Renal pelvis (tissue), 4 donors: ENCODE results near the gene SLC39A11. TPM values are rescaled to one million over a fixed set of nuclear protein-coding genes. Genes with fewer than 3 reads are reported as not detected.
A peak's percentile ranks its signal among the peaks of the same experiment; 100 is the strongest.

ENCODE experiments used
- DNase-seq: peaks from one replicate; pipeline ENCODE4 v3.0.0-alpha.2; 2013
- polyA plus RNA-seq, 3 donors: library from polyadenylated mRNA; unstranded; fragments of 120-200 nt; gene quantifications; one replicate each; pipeline ENCODE4 v1.2.1, GENCODE V29; 2013; ENCODE audit not compliant: insufficient read length in 3 of 3

Gene SLC39A11
- polyA plus RNA-seq, 3 donors, result 27.6 to 31.5 (median 30.7) TPM

DNA sequence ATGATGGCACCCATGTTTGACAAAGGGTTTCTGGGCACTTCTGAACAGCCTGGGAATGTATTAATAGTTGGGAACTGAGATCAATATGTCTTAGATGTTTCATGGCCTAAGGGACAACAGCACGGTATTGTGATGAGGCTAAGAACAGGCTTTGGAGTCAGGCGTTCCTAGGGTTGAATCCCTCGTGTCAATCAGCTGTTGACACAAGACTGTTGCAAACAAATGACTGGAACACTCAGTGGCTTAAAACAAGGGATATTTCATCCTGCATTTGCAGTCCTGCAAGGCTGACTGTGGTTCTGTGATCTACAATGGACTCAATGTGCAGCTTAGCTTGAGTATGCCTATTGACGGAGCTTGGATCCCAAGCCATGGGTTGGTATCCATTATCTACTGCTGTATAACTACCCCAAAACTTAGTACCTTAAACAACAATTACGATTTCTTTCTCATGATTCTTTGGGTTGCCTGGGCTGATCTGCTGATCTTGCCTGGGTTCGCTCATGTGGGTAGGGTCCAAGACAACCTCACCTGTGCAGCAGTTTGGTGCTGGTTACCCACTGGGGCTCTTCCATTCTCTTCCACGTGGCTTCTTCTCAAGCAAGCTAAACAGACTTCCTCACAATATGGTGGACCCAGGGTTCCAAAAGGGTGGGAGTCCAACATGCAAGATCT is 472.4 kb downstream of the SLC39A11 start:
- no peak for DNase-seq

GRCh38 chr17:72618001-72618509 is 474.4 kb downstream of the SLC39A11 start:
- DNase-seq, result peak; percentile 43

DNA sequence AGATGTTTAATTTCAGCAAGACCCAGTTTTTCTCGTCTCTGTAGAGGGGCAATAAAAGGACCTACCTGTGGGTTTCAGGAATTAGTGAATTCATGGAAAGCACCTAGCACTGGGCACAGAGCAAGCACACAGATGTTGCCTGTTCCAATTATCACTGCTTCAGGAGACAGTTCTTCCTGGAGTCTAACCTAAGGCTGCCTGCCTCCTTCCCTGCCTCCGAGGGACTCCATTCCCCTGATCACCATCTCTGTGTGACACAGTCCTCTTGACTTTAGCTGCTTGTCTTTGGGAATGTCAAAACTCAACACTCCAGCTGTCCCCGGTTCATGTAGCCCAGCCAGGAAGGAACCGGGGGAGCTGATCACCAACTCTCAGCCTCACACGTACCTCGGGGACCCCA is 474.9 kb downstream of the SLC39A11 start:
- no peak for DNase-seq

- DNase-seq, result no peak
These were observed 476.0 kb downstream of the SLC39A11 start for GRCh38 chr17:72616447-72616846.

- DNase-seq, result no peak
These were observed 476.9 kb downstream of the SLC39A11 start for GRCh38 chr17:72615627-72615991.

DNA sequence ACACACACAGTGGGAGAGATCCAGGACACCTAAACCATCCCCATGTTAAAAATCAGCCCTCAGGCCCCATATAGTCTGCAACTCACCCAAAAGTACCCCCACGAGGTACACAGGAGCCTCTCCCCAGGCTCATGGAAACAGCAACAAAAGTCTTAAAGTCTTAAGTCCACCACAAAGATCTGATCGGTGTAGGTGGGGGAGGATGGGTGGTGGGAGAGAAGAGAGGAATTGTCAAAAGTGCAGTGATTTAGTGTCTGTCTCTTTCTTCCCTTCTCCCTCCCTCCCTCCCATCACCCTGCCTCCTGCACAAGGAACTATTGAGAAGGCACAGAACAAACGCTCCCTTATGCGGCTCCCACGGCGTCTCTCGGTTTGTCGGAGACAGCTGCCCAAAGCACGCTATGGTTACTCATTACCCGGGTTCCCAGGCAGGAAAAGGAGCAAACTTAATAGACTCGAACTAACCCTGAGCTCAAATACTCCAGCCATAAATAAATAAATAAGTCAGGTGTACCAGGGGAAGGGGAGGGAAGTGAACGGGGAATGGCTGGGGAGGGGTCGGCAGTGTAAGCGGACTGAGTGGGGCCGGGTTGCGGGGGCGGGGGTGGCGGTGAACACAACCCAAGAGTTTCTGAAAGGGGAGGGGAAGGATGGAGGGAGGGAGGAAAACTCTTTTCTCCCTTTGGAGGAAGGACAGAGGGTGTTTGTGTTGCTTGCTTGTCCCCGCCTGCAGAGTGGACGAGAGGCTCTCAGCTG is 477.4 kb downstream of the SLC39A11 start:
- DNase-seq, result peak; percentile 86

GRCh38 chr17:72614476-72614870 is 478.0 kb downstream of the SLC39A11 start:
- no peak for DNase-seq

DNA sequence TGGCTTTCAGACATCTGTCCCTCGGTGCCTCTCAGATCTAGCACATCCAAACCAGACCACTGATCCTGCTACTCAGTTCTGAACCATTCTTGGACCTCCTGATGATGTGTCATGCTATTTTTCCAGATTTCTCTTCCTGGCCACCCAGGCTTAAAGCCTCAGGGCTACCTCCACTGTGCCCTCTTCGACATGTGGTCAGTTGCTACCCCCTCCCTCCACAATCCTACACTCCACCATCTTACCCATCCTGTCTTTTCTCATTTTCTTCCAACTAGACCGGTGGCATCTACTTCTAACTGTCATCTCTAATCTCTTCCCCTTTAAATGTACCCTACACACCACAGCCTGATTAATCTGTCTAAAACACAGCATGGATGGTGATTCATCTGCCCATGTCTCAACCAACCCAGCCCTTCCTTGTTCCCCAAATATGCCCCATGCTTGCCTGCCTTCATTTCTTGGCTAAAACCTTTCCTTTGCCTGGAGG is 478.6 kb downstream of the SLC39A11 start:
- DNase-seq, result no peak

DNA sequence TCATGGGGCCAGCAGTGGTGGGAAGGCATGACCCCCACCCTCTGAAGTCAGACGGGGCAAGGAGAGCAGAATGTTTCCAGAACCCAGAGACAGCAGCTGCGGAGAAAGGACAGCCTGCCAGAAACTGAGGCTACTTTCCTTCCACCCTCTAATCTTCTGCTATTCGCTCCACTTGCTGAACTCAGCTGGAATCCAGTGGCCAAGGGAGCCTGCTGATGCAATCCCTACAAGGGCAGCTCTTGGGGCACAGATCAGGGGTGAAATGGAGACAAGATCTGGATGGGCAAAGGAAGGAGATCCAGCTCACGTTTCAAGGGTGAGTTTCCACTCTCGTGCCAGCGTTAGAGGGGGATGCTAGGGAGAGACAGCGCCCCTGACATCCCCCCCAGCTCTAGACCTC is 479.1 kb downstream of the SLC39A11 start:
- DNase-seq, result no peak

GRCh38 chr17:72611172-72611571 is 481.3 kb downstream of the SLC39A11 start:
- no peak for DNase-seq

- DNase-seq, result no peak
These were observed 483.0 kb downstream of the SLC39A11 start for GRCh38 chr17:72609501-72609900.

GRCh38 chr17:72608436-72608835 is 484.1 kb downstream of the SLC39A11 start:
- no peak for DNase-seq

- DNase-seq, result no peak
These were observed 485.8 kb downstream of the SLC39A11 start for GRCh38 chr17:72606656-72607055.

- DNase-seq, result no peak
These were observed 486.9 kb downstream of the SLC39A11 start for GRCh38 chr17:72605543-72605942.

- no peak for DNase-seq
These were observed 488.0 kb downstream of the SLC39A11 start for GRCh38 chr17:72604518-72604917.

DNA sequence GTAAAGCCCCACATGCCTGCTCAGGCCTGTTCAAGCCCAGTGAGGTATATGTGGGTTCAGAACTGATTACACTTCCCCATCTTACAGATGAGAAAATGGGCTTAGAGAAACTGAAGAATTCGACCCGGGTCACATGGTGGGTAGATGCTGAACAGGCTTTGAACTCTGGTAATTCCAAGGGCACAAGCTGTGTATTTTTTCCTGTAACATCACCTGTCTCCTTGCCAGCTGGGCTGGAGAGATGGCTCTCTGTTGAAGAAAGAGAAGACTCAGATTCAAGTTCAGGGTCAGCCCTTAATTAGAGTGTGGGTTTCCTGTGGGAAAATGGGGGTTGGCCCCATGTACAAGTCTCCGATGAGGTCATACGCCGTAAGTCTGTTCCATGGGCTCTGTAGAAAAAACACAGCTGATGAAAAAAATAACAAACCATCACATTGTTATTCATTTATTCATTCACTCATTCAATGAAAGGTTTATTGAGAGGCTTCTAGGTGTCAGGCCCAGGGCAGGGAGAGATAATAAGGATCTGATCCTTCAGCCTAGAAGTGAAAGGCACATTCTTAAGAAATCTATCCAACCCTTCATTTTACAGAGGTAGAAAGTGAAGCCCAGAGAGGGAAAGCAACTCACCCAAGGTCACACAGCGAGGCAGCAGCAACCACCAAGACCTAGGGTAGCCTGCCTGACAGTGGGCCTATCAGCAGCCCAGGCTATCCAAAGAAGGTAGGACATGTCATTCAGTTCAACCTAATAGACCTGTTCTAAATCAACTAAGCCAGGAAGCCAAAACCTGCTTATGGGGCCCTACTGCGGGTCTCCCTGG is 488.9 kb downstream of the SLC39A11 start:
- no peak for DNase-seq

- no peak for DNase-seq
These were observed 489.7 kb downstream of the SLC39A11 start for GRCh38 chr17:72602517-72603419.

GRCh38 chr17:72600934-72601333 is 491.6 kb downstream of the SLC39A11 start:
- DNase-seq, result no peak

GRCh38 chr17:72599891-72600290 is 492.6 kb downstream of the SLC39A11 start:
- no peak for DNase-seq

DNA sequence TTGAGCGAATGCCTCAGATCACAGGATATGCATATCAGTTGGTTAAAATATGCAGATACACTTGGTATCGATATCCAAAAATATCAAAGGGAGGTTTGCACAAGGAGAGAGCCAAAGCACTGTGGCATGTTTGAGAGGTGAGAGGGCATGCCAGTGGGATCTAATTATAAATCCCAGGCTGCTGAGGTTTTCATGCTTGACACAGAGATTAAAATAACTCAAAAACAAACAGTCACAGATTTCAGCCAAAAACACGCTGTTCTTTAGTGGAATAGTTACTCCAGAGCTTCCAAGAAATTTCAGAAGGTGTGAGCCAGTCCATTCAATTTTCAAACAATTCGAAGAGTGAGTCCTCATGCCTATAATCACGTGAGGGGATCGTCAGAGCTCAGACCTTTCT is 493.8 kb downstream of the SLC39A11 start:
- no peak for DNase-seq
